Uterus (tissue), 2 donors: ENCODE results near the gene DOCK3.

Experiments
- CTCF ChIP-seq, 4 experiments: fragments of 200-600 bp in 2 of 4; fragments of 450-650 bp in 2 of 4; sonication (generic) in 2 of 4; IDR thresholded peaks; one replicate each; pipeline ENCODE4 v1.5.1; 2016 to 2019; ENCODE audit warnings: antibody characterized with exemption in 4 of 4, mild to moderate bottlenecking in 2 of 4, moderate library complexity in 1 of 4
- POLR2A ChIP-seq, 2 donors: fragments of 450-650 bp; IDR thresholded peaks; one replicate each; pipeline ENCODE4 v1.6.1; 2016; ENCODE audit warnings: antibody characterized with exemption in 2 of 2, mild to moderate bottlenecking in 1 of 2, moderate library complexity in 1 of 2

- TF ChIP-seq CTCF (IDR thresholded peaks at IDR 0.05) (no peak), POLR2A (IDR thresholded peaks at IDR 0.05) (no peak)
Observed at GRCh38 chr3:51280176-51280575, 605.4 kb downstream of the DOCK3 start.
